Measurements from ENCODE around the gene APBA2. TPM values are rescaled to one million over a fixed set of nuclear protein-coding genes. Genes with fewer than 3 reads are reported as not detected.

The APBA2 gene
- total and polyA plus RNA-seq, 10 of the 15 experiments (the other 5 are each of a cell fraction or from before 2014, with no cell fraction given) = 0.06 to 0.26 (median 0.07) TPM; not detected in 7

DNA sequence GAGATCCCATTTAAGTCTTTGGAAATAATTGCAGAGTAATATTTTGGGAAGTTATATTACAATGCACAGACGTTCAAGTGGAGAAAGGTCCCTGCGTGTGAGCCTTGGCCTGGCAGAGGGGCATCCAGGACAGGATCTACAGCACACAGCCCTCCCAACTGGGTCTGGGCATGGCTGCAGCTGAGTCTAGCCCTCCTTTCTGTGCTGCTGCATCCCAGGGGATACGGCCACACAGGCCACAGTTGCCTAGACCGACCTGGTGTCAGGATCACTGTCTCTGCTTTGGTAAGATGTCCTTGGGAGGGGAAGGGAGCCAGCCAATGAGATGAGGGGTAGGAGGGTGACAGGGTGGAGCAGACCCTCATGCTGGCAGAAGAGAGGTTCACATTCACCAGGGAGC lies 46.1 kb downstream of the APBA2 start (continued):
- TF ChIP-seq, protein P1, sequence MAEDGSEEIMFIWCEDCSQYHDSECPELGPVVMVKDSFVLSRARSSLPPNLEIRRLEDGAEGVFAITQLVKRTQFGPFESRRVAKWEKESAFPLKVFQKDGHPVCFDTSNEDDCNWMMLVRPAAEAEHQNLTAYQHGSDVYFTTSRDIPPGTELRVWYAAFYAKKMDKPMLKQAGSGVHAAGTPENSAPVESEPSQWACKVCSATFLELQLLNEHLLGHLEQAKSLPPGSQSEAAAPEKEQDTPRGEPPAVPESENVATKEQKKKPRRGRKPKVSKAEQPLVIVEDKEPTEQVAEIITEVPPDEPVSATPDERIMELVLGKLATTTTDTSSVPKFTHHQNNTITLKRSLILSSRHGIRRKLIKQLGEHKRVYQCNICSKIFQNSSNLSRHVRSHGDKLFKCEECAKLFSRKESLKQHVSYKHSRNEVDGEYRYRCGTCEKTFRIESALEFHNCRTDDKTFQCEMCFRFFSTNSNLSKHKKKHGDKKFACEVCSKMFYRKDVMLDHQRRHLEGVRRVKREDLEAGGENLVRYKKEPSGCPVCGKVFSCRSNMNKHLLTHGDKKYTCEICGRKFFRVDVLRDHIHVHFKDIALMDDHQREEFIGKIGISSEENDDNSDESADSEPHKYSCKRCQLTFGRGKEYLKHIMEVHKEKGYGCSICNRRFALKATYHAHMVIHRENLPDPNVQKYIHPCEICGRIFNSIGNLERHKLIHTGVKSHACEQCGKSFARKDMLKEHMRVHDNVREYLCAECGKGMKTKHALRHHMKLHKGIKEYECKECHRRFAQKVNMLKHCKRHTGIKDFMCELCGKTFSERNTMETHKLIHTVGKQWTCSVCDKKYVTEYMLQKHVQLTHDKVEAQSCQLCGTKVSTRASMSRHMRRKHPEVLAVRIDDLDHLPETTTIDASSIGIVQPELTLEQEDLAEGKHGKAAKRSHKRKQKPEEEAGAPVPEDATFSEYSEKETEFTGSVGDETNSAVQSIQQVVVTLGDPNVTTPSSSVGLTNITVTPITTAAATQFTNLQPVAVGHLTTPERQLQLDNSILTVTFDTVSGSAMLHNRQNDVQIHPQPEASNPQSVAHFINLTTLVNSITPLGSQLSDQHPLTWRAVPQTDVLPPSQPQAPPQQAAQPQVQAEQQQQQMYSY (CRISPR knock-in tag; IDR thresholded peaks at IDR 0.05) = no peak
- no peak for TF ChIP-seq MYB (IDR thresholded peaks at IDR 0.05; ENCODE audit: borderline replicate concordance, low read depth, low read length)

DNA sequence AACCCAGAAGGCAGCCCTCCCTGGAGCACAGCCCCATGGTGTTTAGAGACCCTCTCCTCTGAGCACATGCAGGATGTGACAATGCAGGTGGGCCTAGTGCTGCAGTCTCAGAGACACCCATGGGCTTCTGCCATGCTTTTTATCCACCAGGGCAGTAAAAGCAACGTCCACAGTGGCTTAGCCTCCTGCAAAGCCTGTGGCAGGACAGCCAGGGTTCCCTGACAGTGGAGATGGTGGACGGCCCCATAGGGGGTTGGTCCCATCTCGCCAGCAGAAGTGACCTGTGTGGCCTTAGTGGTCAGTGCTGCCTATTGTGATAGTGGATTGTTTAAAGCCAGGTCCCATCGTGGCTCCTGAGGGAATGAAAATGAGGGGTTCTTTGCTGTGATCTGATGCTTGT lies 46.6 kb downstream of the APBA2 start:
- FAIRE-seq (no peak), ATAC-seq (no peak), DNase-seq (ENCODE audit: low read depth, low spot score) (no peak)
- Histone ChIP-seq H3K36me3 (ENCODE audit: control insufficient read depth in 2 of 2, insufficient read depth in 2 of 2, low read length in 1 of 2) (no peaks in the 10 kb centered on the region), H3K4me2 (ENCODE audit: control insufficient read depth, insufficient read depth) (no peak overlapping the region), H3K79me2 (ENCODE audit: control insufficient read depth, insufficient read depth, low read length) (no peaks in the 10 kb centered on the region), H3K9ac (ENCODE audit: control insufficient read depth, insufficient read depth, low read length) (no peak overlapping the region), H2AFZ (ENCODE audit: control insufficient read depth, low read depth, low read length) (no peak overlapping the region), H3K27ac (ENCODE audit: control insufficient read depth, insufficient read depth) (no peak overlapping the region), H4K20me1 (ENCODE audit: control insufficient read depth, insufficient read depth) (no peaks in the 10 kb centered on the region), H3K4me1 (ENCODE audit: control insufficient read depth, insufficient read depth, low read length) (no peaks in the 10 kb centered on the region), H3K9me3 (replicated peaks; ENCODE audit: control insufficient read depth, insufficient read depth, low read length) (no peaks in the 10 kb centered on the region), H3K27me3 (replicated peaks in 1 of 2; ENCODE audit: control insufficient read depth in 2 of 2, insufficient read depth in 2 of 2, low read length in 1 of 2) (peaks cover 0 to 2% of the 10 kb centered on the region in 2 experiments; a peak in 1 of 4 replicates), H3K4me3 (no peak overlapping the region)
- ChIA-PET RAD21 (ENCODE audit: unreplicated experiment) (no interaction called here), SMC1A (ENCODE audit: uncharacterized antibody, unreplicated experiment) (no interaction called here), CTCF (no interaction called here), POLR2A (no interaction called here)
- intact Hi-C loops (cut with micrococcal nuclease; ENCODE audit: unreplicated experiment) (no loop called here), in situ Hi-C loops (cut with MboI) (no loop called here)
- no TSS peak for BruUV-seq (replicated peaks)
- WGBS (ENCODE audit: insufficient coverage, insufficient replicate concordance, low lambda C conversion rate, missing lambda C conversion rate) = 3% methylated on average over 4 of the region's 4 CpGs
- TF ChIP-seq, protein P2, sequence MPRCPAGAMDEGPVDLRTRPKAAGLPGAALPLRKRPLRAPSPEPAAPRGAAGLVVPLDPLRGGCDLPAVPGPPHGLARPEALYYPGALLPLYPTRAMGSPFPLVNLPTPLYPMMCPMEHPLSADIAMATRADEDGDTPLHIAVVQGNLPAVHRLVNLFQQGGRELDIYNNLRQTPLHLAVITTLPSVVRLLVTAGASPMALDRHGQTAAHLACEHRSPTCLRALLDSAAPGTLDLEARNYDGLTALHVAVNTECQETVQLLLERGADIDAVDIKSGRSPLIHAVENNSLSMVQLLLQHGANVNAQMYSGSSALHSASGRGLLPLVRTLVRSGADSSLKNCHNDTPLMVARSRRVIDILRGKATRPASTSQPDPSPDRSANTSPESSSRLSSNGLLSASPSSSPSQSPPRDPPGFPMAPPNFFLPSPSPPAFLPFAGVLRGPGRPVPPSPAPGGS (IDR thresholded peaks at IDR 0.05; ENCODE audit: borderline replicate concordance, insufficient read depth, low read depth, low read length, poor library complexity, severe bottlenecking) = no peak
- TF ChIP-seq IKZF2 (IDR thresholded peaks at IDR 0.05) (no peak), WRNIP1 (IDR thresholded peaks at IDR 0.05; ENCODE audit: borderline replicate concordance, low read depth, low read length) (no peak), CBX5 (IDR thresholded peaks at IDR 0.05; ENCODE audit: low read depth) (no peak), TBL1XR1 (IDR thresholded peaks at IDR 0.05; ENCODE audit: low read depth, low read length) (no peak), DPF2 (IDR thresholded peaks at IDR 0.05) (no peak), MEF2A (IDR thresholded peaks at IDR 0.05; ENCODE audit: insufficient read depth, low read depth, low read length) (no peak), NFYA (IDR thresholded peaks at IDR 0.05; ENCODE audit: borderline replicate concordance, low read depth, low read length) (no peak), ZNF207 (IDR thresholded peaks at IDR 0.05; ENCODE audit: borderline replicate concordance) (no peak), BRCA1 (IDR thresholded peaks at IDR 0.05; ENCODE audit: low read depth, low read length) (no peak), SUZ12 (IDR thresholded peaks at IDR 0.05; ENCODE audit: unreplicated experiment) (no peak), KDM1A (IDR thresholded peaks at IDR 0.05; ENCODE audit: borderline replicate concordance) (no peak)
- TF ChIP-seq, protein P3, sequence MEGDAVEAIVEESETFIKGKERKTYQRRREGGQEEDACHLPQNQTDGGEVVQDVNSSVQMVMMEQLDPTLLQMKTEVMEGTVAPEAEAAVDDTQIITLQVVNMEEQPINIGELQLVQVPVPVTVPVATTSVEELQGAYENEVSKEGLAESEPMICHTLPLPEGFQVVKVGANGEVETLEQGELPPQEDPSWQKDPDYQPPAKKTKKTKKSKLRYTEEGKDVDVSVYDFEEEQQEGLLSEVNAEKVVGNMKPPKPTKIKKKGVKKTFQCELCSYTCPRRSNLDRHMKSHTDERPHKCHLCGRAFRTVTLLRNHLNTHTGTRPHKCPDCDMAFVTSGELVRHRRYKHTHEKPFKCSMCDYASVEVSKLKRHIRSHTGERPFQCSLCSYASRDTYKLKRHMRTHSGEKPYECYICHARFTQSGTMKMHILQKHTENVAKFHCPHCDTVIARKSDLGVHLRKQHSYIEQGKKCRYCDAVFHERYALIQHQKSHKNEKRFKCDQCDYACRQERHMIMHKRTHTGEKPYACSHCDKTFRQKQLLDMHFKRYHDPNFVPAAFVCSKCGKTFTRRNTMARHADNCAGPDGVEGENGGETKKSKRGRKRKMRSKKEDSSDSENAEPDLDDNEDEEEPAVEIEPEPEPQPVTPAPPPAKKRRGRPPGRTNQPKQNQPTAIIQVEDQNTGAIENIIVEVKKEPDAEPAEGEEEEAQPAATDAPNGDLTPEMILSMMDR (IDR thresholded peaks at IDR 0.05 in 2 of 3, conservative IDR thresholded peaks at IDR 0.05 in 1 of 3; ENCODE audit: control insufficient read depth in 2 of 3, extremely low read depth in 1 of 3, insufficient read depth in 1 of 3, low read depth in 3 of 3, low read length in 3 of 3) = no peak
- TF ChIP-seq, protein P4, sequence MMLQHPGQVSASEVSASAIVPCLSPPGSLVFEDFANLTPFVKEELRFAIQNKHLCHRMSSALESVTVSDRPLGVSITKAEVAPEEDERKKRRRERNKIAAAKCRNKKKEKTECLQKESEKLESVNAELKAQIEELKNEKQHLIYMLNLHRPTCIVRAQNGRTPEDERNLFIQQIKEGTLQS (IDR thresholded peaks at IDR 0.05; ENCODE audit: borderline replicate concordance, extremely low read depth, low read depth, low read length) = no peak
